Stomach (tissue), 9 donors: ENCODE data around the gene DNAH17. TPM values are rescaled to one million over a fixed set of nuclear protein-coding genes. Genes with fewer than 3 reads are reported as not detected.

Experiments
- DNase-seq, 2 donors: peaks; one replicate each; pipeline versions ENCODE4 v3.0.0 to v3.0.0-alpha.2; 2013 to 2019
- H3K27ac ChIP-seq, 5 donors: fragments of 200-600 bp in 4 of 5; sonication (generic) in 4 of 5; one replicate each; pipeline ENCODE4 v1.5.1; 2013 to 2019; ENCODE audit warnings: mild to moderate bottlenecking in 1 of 5, moderate library complexity in 1 of 5
- H3K27me3 ChIP-seq, 3 donors: fragments of 200-600 bp; sonication (generic); one replicate each; pipeline ENCODE4 v1.5.1; 2017 to 2019; ENCODE audit warnings: mixed run types in 1 of 3
- H3K36me3 ChIP-seq, 4 donors: fragments of 200-600 bp; sonication (generic); 1 replicate in 3 of 4; 2 replicates in 1 of 4; pipeline ENCODE4 v1.5.1; 2016 to 2019
- H3K4me1 ChIP-seq, 4 donors: fragments of 200-600 bp; sonication (generic); one replicate each; pipeline ENCODE4 v1.5.1; 2016 to 2019
- H3K4me3 ChIP-seq, 4 donors: fragments of 200-600 bp; sonication (generic) in 3 of 4; one replicate each; pipeline ENCODE4 v1.5.1; 2016 to 2019; ENCODE audit warnings: mild to moderate bottlenecking in 1 of 4
- H3K9me3 ChIP-seq, 4 donors: fragments of 200-600 bp; sonication (generic); one replicate each; pipeline ENCODE4 v1.5.1; 2016 to 2019
- EP300 ChIP-seq: sonication (generic); formaldehyde crosslinking; IDR thresholded peaks from one replicate; pipeline ENCODE4 v1.6.1; 2017; ENCODE audit warnings: antibody characterized with exemption
- POLR2A ChIP-seq, 4 donors: fragments of 450-650 bp; IDR thresholded peaks; one replicate each; pipeline ENCODE4 v1.6.1; 2016; ENCODE audit warnings: antibody characterized with exemption in 4 of 4, control low read depth in 2 of 4, mild to moderate bottlenecking in 1 of 4, moderate library complexity in 1 of 4
- POLR2AphosphoS5 ChIP-seq, 3 donors: sonication (generic); formaldehyde crosslinking; IDR thresholded peaks; one replicate each; pipeline ENCODE4 v1.6.1; 2016; ENCODE audit warnings: antibody characterized with exemption in 3 of 3
- WGBS, 5 donors: extraction: QIAGEN DNeasy Blood & Tissue Kit in 3 of 5; methylation state at CpG; one replicate each; pipeline versions ENCODE4 v1.1.5 to v1.1.7; 2013 to 2018; 5-methylcytosine and 5-hydroxymethylcytosine counted together
- intact Hi-C: fragments of 100-400 bp; cut with DNase I; formaldehyde crosslinking; loops from one replicate; pipeline ENCODE4 v1.15.1; 2023; ENCODE audit warnings: low total_unique reads
- polyA plus RNA-seq, 3 donors: library from polyadenylated mRNA; stranded (reverse); fragments of 200-250 nt; gene quantifications; one replicate each; pipeline ENCODE4 v1.2.3, GENCODE V29; 2013
- total RNA-seq, 5 donors: library from RNA; depleted of rRNA; stranded (reverse); fragments of >200 nt; gene quantifications; one replicate each; pipeline versions ENCODE4 v1.1.0 to v1.2.3, GENCODE V29; 2014 to 2016
- TF ChIP-seq, protein P1 (sequence below), 7 experiments: fragments of 450-650 bp in 4 of 7; fragments of 200-600 bp in 3 of 7; sonication (generic) in 3 of 7; IDR thresholded peaks; one replicate each; pipeline ENCODE4 v1.5.1; 2016 to 2019; ENCODE audit warnings: antibody characterized with exemption in 7 of 7, control low read depth in 2 of 7, mild to moderate bottlenecking in 1 of 7
- donor health status: healthy with polysubstance abuse.
- donor health status: Bipolar disorder and iron deficiency.
- donor health status: healthy.

Gene DNAH17
- total and polyA plus RNA-seq, 8 donors = 0.03 to 2.4 (median 0.45) TPM; not detected in 5

DNA sequence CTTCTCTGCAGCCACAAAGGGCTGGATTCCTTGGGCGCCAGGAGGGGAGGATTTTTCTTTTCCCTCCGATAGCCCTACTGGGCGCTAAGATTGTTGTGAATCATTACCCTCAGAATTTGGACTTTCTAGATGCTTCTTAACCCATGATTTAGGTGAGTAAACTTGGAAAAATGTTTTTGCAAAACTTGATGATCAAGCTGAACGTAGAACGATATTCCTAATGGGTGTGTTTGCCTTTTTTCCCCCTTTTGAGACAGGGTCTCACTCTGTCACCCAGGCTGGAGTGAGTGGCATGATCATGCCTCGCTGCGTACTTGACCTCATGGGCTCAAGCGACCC, 155.0 kb downstream of the DNAH17 start:
- intact Hi-C loops = loop anchor here (5.0 to 10.0 kb wide), 2 partner anchors 47 to 135 kb away; partner anchors contain the start of gene PGS1
- 66 to 73% (median 68%) methylated on average over 8 of the region's 8 CpGs for WGBS, 5 donors
- DNase-seq = no peak
- Histone ChIP-seq H3K27ac (no peak overlapping the region), H3K9me3 (no peaks in the 10 kb centered on the region), H3K36me3 (peaks cover 48 to 83% (median 79%) of the 10 kb centered on the region in 4 donors), H3K27me3 (no peaks in the 10 kb centered on the region), H3K4me1 (peaks cover 3 to 41% (median 5%) of the 10 kb centered on the region in 4 donors), H3K4me3 (no peak overlapping the region)
- TF ChIP-seq POLR2AphosphoS5 (IDR thresholded peaks at IDR 0.05) (no peak), POLR2A (IDR thresholded peaks at IDR 0.05) (no peak), EP300 (no peak)
- TF ChIP-seq, protein P1, sequence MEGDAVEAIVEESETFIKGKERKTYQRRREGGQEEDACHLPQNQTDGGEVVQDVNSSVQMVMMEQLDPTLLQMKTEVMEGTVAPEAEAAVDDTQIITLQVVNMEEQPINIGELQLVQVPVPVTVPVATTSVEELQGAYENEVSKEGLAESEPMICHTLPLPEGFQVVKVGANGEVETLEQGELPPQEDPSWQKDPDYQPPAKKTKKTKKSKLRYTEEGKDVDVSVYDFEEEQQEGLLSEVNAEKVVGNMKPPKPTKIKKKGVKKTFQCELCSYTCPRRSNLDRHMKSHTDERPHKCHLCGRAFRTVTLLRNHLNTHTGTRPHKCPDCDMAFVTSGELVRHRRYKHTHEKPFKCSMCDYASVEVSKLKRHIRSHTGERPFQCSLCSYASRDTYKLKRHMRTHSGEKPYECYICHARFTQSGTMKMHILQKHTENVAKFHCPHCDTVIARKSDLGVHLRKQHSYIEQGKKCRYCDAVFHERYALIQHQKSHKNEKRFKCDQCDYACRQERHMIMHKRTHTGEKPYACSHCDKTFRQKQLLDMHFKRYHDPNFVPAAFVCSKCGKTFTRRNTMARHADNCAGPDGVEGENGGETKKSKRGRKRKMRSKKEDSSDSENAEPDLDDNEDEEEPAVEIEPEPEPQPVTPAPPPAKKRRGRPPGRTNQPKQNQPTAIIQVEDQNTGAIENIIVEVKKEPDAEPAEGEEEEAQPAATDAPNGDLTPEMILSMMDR (IDR thresholded peaks at IDR 0.05) = peak in 1 of 7 experiments; percentile 35

- intact Hi-C loops = loop anchor here (5.0 to 10.0 kb wide), 2 partner anchors 47 to 134 kb away; partner anchors contain the start of gene PGS1
- H3K27me3 ChIP-seq = no peaks in the 10 kb centered on the region
- H3K4me1 ChIP-seq = peaks cover 6 to 46% (median 10%) of the 10 kb centered on the region in 4 donors
- peaks cover 43 to 78% (median 73%) of the 10 kb centered on the region in 4 donors for H3K36me3 ChIP-seq
- peak overlapping the region in 2 of 5 donors; percentile 32 to 57 for H3K27ac ChIP-seq
- peak; percentile 80 to 89 for DNase-seq
- no peaks in the 10 kb centered on the region for H3K9me3 ChIP-seq
- H3K4me3 ChIP-seq = no peak overlapping the region
- 74 to 77% (median 75%) methylated on average over 24 of the region's 24 CpGs for WGBS, 5 donors
- no peak for TF ChIP-seq EP300
- TF ChIP-seq POLR2A (IDR thresholded peaks at IDR 0.05) = no peak
- TF ChIP-seq POLR2AphosphoS5 (IDR thresholded peaks at IDR 0.05) = peak in 1 of 3 donors; percentile 75
- TF ChIP-seq, protein P1 (IDR thresholded peaks at IDR 0.05) = peak in 6 of 7 experiments; percentile 63 to 99 (median 97)
These were observed 155.5 kb downstream of the DNAH17 start for GRCh38 chr17:78421534-78422266.

DNA sequence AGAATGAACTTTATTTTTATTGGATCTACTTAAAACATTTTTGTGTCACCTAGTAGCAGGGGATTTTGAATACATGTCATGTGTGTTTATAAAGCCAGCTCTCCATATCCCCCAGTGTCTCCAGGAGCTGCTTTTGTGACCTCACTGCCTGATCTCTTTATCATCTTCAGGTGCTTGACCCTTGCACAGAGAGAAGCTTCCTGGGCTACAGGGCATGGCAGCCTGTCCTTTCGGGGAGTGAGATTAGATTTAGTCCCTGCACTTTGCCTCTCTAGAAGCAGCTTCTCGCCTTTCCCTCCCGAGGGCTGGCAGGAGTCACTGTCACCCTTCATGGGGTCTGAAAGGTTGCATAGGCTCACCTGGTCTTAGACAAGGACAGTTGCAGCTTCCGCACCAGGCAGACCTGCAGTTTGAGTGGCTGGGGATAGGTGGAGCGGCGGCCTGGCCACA, 156.1 kb downstream of the DNAH17 start:
- Histone ChIP-seq H3K9me3 (no peaks in the 10 kb centered on the region), H3K36me3 (peaks cover 37 to 72% (median 68%) of the 10 kb centered on the region in 4 donors), H3K27me3 (no peaks in the 10 kb centered on the region), H3K4me1 (peaks cover 12 to 52% (median 16%) of the 10 kb centered on the region in 4 donors), H3K27ac (peak overlapping the region in 1 of 5 donors; percentile 57), H3K4me3 (no peak overlapping the region)
- TF ChIP-seq EP300 = no peak
- no peak for TF ChIP-seq POLR2AphosphoS5 (IDR thresholded peaks at IDR 0.05)
- no peak for TF ChIP-seq POLR2A (IDR thresholded peaks at IDR 0.05)
- TF ChIP-seq, protein P1 (IDR thresholded peaks at IDR 0.05) = no peak
- intact Hi-C loops = loop anchor here (5.0 to 10.0 kb wide), 2 partner anchors 46 to 134 kb away; partner anchors contain the start of gene PGS1
- peak in 1 of 2 donors; percentile 2 for DNase-seq
- 71 to 90% (median 87%) methylated on average over 3 to 6 of the region's 6 CpGs for WGBS, 5 donors

GRCh38 chr17:78419970-78420815, 157.0 kb downstream of the DNAH17 start:
- H3K36me3 ChIP-seq = peaks cover 32 to 69% (median 64%) of the 10 kb centered on the region in 4 donors
- 72 to 80% (median 75%) methylated on average over 15 to 22 of the region's 22 CpGs for WGBS, 5 donors
- no peaks in the 10 kb centered on the region for H3K27me3 ChIP-seq
- peak overlapping the region in 4 of 5 donors; percentile 14 to 80 (median 57) for H3K27ac ChIP-seq
- no peak overlapping the region for H3K4me3 ChIP-seq
- H3K4me1 ChIP-seq = peaks cover 19 to 61% (median 22%) of the 10 kb centered on the region in 4 donors
- no peak for TF ChIP-seq EP300
- no peak for TF ChIP-seq POLR2AphosphoS5 (IDR thresholded peaks at IDR 0.05)
- TF ChIP-seq, protein P1 (IDR thresholded peaks at IDR 0.05) = no peak
- TF ChIP-seq POLR2A (IDR thresholded peaks at IDR 0.05) = no peak
- DNase-seq = no peak
- intact Hi-C loops = loop anchor here (5.0 to 10.0 kb wide), 2 partner anchors 45 to 133 kb away; partner anchors contain the start of gene PGS1
- no peaks in the 10 kb centered on the region for H3K9me3 ChIP-seq
